Uterus (tissue), 4 donors: ENCODE measurements around the gene UACA. TPM values are rescaled to one million over a fixed set of nuclear protein-coding genes. Genes with fewer than 3 reads are reported as not detected.
A peak's percentile ranks its signal among the peaks of the same experiment; 100 is the strongest.

Source experiments
- DNase-seq, 2 donors: peaks; one replicate each; pipeline ENCODE4 v3.0.0-alpha.2; 2019 to 2020
- H3K27ac ChIP-seq, 2 donors: fragments of 200-600 bp; sonication (generic); 1 replicate in 1 of 2; 2 replicates in 1 of 2; pipeline ENCODE4 v1.5.1; 2016 to 2018
- H3K27me3 ChIP-seq, 2 donors: fragments of 200-600 bp; sonication (generic); one replicate each; pipeline ENCODE4 v1.5.1; 2018 to 2019; ENCODE audit warnings: control low read depth in 1 of 2
- H3K36me3 ChIP-seq, 2 donors: fragments of 200-600 bp; sonication (generic); one replicate each; pipeline ENCODE4 v1.5.1; 2019; ENCODE audit warnings: control low read depth in 1 of 2
- H3K4me1 ChIP-seq, 2 donors: fragments of 200-600 bp; sonication (generic); one replicate each; pipeline ENCODE4 v1.5.1; 2018 to 2019; ENCODE audit warnings: control low read depth in 1 of 2
- H3K4me3 ChIP-seq, 2 donors: fragments of 200-600 bp; sonication (generic); 1 replicate in 1 of 2; 2 replicates in 1 of 2; pipeline ENCODE4 v1.5.1; 2018 to 2019; ENCODE audit warnings: mild to moderate bottlenecking in 1 of 2
- H3K9me3 ChIP-seq, 2 donors: fragments of 200-600 bp; sonication (generic); one replicate each; pipeline ENCODE4 v1.5.1; 2019; ENCODE audit warnings: control low read depth in 1 of 2
- POLR2A ChIP-seq, 2 donors: fragments of 450-650 bp; IDR thresholded peaks; one replicate each; pipeline ENCODE4 v1.6.1; 2016; ENCODE audit warnings: antibody characterized with exemption in 2 of 2, mild to moderate bottlenecking in 1 of 2, moderate library complexity in 1 of 2
- intact Hi-C: fragments of 100-400 bp; cut with DNase I; formaldehyde crosslinking; loops from one replicate; pipeline ENCODE4 v1.15.1; 2023; ENCODE audit warnings: low total_unique reads
- total RNA-seq, 4 donors: library from RNA; depleted of rRNA in 3 of 4; stranded (reverse); fragments of >200 nt in 3 of 4; gene quantifications; one replicate each; pipeline versions ENCODE4 v1.1.0 to v1.2.4, GENCODE V29; 2014 to 2023
- TF ChIP-seq, protein P1 (sequence below), 4 experiments: fragments of 200-600 bp in 2 of 4; fragments of 450-650 bp in 2 of 4; sonication (generic) in 2 of 4; IDR thresholded peaks; one replicate each; pipeline ENCODE4 v1.5.1; 2016 to 2019; ENCODE audit warnings: antibody characterized with exemption in 4 of 4, mild to moderate bottlenecking in 2 of 4, moderate library complexity in 1 of 4
- donor health status: DM: yes; HTN: yes; CAD: no.

Gene UACA
- total RNA-seq, 4 donors from 2014 or later, result 20.9 to 147 (median 60.6) TPM

- H3K4me1 ChIP-seq, result no peaks in the 10 kb centered on the region
- intact Hi-C loops, result no loop called here
- H3K27ac ChIP-seq, result no peak overlapping the region
Observed at GRCh38 chr15:70708839-70709238, 54.5 kb downstream of the UACA start.

GRCh38 chr15:70707686-70708300 lies 55.6 kb downstream of the UACA start:
- no peak overlapping the region for H3K27ac ChIP-seq
- H3K4me3 ChIP-seq, result no peak overlapping the region
- no peak for TF ChIP-seq POLR2A (IDR thresholded peaks at IDR 0.05)
- TF ChIP-seq, protein P1, sequence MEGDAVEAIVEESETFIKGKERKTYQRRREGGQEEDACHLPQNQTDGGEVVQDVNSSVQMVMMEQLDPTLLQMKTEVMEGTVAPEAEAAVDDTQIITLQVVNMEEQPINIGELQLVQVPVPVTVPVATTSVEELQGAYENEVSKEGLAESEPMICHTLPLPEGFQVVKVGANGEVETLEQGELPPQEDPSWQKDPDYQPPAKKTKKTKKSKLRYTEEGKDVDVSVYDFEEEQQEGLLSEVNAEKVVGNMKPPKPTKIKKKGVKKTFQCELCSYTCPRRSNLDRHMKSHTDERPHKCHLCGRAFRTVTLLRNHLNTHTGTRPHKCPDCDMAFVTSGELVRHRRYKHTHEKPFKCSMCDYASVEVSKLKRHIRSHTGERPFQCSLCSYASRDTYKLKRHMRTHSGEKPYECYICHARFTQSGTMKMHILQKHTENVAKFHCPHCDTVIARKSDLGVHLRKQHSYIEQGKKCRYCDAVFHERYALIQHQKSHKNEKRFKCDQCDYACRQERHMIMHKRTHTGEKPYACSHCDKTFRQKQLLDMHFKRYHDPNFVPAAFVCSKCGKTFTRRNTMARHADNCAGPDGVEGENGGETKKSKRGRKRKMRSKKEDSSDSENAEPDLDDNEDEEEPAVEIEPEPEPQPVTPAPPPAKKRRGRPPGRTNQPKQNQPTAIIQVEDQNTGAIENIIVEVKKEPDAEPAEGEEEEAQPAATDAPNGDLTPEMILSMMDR (IDR thresholded peaks at IDR 0.05), result no peak
- no peak for DNase-seq
- intact Hi-C loops, result no loop called here
- H3K9me3 ChIP-seq, result no peaks in the 10 kb centered on the region
- H3K27me3 ChIP-seq, result no peaks in the 10 kb centered on the region
- no peaks in the 10 kb centered on the region for H3K36me3 ChIP-seq
- H3K4me1 ChIP-seq, result no peaks in the 10 kb centered on the region

More at GRCh38 chr15:70708839-70709238, 54.5 kb downstream of the UACA start:
- no peaks in the 10 kb centered on the region for H3K27me3 ChIP-seq
- no peaks in the 10 kb centered on the region for H3K9me3 ChIP-seq
- no peak for DNase-seq
- TF ChIP-seq POLR2A (IDR thresholded peaks at IDR 0.05), result no peak
- TF ChIP-seq, protein P1 (IDR thresholded peaks at IDR 0.05), result no peak
- no peaks in the 10 kb centered on the region for H3K36me3 ChIP-seq
- H3K4me3 ChIP-seq, result no peak overlapping the region

DNA sequence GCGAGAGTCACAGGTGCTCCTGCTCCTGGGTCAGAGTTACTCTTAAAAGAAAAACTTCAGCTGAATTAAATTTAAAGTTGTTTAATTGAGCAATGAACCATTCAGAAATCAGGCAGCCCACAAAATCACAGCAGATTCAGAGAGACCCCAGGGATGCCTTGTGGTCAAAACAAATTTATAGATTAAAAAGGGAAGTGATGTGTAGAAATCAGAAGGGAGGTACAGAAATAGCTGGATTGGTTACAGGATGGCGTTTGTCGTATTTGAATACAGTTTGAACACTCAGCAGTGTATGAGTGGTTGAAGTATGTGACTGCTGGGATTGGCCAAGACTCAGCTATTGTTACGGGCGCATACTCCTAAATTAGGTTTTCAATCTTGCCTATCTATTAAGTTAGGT lies 58.6 kb downstream of the UACA start:
- DNase-seq, result no peak
- peaks cover 0 to 6% of the 10 kb centered on the region in 2 donors for H3K4me1 ChIP-seq
- no peaks in the 10 kb centered on the region for H3K36me3 ChIP-seq
- no peak for TF ChIP-seq POLR2A (IDR thresholded peaks at IDR 0.05)
- TF ChIP-seq, protein P1 (IDR thresholded peaks at IDR 0.05), result no peak
- intact Hi-C loops, result no loop called here
- H3K9me3 ChIP-seq, result no peaks in the 10 kb centered on the region
- no peaks in the 10 kb centered on the region for H3K27me3 ChIP-seq
- H3K4me3 ChIP-seq, result no peak overlapping the region
- H3K27ac ChIP-seq, result no peak overlapping the region

GRCh38 chr15:70704166-70704565 lies 59.2 kb downstream of the UACA start:
- Histone ChIP-seq H3K4me3 (no peak overlapping the region), H3K27me3 (no peaks in the 10 kb centered on the region), H3K9me3 (no peaks in the 10 kb centered on the region), H3K27ac (no peak overlapping the region), H3K4me1 (peaks cover 0 to 6% of the 10 kb centered on the region in 2 donors), H3K36me3 (no peaks in the 10 kb centered on the region)
- DNase-seq, result no peak
- intact Hi-C loops, result no loop called here
- no peak for TF ChIP-seq POLR2A (IDR thresholded peaks at IDR 0.05)
- TF ChIP-seq, protein P1 (IDR thresholded peaks at IDR 0.05), result no peak

DNA sequence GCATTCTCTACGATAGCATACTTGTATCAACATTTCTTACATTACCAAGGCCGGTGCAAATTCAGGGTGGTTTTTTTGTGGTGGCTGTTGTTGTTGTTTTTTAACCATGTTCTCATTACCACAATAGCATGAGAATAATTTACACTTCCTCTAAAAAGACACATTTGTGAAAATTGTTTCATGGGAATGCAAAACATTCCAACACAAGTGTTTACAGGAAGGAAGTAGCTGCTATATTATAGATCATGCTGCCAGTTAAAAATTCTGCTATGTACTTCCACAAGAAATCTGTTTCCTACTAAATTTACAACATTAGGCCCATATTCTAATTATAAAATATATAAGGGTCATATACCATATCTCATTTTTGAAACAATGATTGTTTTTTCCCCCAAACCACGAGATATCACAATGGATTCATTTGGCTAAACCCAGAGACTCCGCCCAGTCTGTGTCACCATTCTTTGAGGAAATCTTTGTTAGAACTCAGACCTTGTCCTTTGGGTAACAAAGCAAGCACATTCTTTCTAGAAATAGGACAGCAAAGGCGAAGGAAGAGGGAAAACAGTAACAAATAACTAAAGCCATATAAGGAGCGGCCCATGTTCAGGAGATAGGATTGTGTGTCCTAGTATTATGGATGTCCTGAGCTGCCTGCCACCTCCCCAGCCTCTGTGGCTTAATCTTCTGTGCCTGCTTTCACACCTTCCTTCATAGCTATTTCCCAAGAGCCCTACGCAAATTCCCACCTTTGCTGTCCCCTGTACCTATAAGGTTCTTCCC lies 60.1 kb downstream of the UACA start:
- Histone ChIP-seq H3K27me3 (no peaks in the 10 kb centered on the region), H3K4me1 (peaks cover 0 to 10% of the 10 kb centered on the region in 2 donors)

More for the DNA sequence above, 60.1 kb downstream of the UACA start:
- no peak for DNase-seq
- Histone ChIP-seq H3K9me3 (no peaks in the 10 kb centered on the region), H3K27ac (peak overlapping the region; percentile 62 to 80), H3K36me3 (no peaks in the 10 kb centered on the region), H3K4me3 (no peak overlapping the region)
- intact Hi-C loops, result no loop called here
- no peak for TF ChIP-seq POLR2A (IDR thresholded peaks at IDR 0.05)
- TF ChIP-seq, protein P1 (IDR thresholded peaks at IDR 0.05), result no peak
